GM18502 (cell line): ENCODE data around the gene DHRSX.
"Not testable (repeated sequence)": the region's sequence is repeated elsewhere in the genome, so short reads cannot be mapped to it uniquely, and the experiment has no call there.

Experiments
- ATAC-seq: cut with Tn5 transposase; IDR thresholded peaks from one replicate; pipeline ENCODE4 v1.9.1; 2021; ENCODE audit warnings: mild to moderate bottlenecking; ENCODE audit not compliant: unreplicated experiment, poor library complexity

DHRSX gene

GRCh38 chrX:2521092-2521926, 20.5 kb upstream of the DHRSX start:
- ATAC-seq = peak; percentile 85

- ATAC-seq = no peak
Observed at GRCh38 chrX:2520539-2520938, 19.8 kb upstream of the DHRSX start.

GRCh38 chrX:2519638-2520037, 18.9 kb upstream of the DHRSX start:
- not testable (repeated sequence) for ATAC-seq

GRCh38 chrX:2517055-2517454, 16.3 kb upstream of the DHRSX start:
- peak; percentile 12 for ATAC-seq

DNA sequence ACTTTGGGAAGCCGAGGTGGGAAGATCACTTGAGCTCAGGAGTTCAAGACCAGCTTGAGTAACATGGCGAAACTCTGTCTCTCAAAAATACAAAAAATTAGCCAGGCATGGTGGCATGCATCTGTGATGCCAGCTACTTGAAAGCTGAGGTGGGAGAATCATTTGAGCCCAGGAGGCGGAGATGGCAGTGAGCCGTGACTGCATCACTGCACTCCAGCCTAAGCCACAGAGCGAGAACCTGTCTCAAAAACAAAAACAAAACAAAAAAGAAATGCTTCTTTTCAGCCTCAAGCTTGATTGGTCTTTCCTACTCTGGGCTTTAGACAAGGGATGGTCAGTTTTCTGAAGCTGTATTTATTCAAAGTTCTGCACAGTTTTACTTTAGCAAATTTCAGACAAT, 15.8 kb upstream of the DHRSX start:
- peak; percentile 56 for ATAC-seq

GRCh38 chrX:2514131-2514530, 13.4 kb upstream of the DHRSX start:
- no peak for ATAC-seq

DNA sequence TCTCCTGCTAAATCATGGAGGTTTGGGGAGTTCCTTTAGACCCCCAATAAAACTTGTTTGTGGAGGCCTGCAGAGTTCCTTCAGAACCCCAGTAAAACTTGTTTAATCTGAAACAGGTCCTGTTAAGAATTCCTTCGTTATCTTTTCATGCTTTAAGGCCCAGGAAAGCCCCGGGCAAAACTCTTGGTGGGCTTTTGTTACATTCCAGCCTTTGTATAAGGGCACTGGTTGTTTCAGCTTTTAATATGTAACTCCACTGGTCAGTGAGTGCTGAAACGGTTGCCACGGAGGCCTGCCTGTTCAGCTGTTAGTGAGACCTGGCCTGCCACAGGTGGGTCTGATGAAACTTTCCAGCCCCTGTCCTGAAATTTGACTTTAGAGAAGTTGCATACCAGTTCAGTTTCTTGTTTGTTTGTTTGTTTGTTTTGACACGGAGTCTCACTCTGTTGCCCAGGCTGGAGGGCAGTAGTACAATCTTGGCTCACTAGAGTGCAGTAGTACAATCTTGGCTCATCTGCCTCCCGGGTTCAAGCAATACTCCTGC, 12.4 kb upstream of the DHRSX start:
- no peak for ATAC-seq

DNA sequence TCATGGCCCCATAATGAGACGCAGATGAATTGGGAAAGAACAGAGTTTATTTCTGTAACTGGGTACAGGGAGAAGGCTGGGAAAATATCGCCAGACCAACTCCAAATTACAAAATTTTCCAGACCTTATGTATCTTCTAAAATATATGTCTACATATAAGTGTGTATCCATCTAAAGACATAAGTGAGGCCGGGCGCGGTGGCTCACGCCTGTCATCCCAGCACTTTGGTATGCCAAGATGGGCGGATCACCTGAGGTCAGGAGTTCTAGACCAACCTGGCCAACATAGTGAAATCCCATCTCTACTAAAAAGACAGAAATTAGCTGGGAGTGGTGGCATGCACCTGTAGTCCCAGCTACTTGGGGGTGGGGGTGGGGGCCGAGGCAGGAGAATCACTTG, 11.7 kb upstream of the DHRSX start:
- no peak for ATAC-seq

GRCh38 chrX:2511326-2511725, 10.6 kb upstream of the DHRSX start:
- no peak for ATAC-seq

GRCh38 chrX:2508648-2509335, 8.0 kb upstream of the DHRSX start:
- ATAC-seq = no peak

DNA sequence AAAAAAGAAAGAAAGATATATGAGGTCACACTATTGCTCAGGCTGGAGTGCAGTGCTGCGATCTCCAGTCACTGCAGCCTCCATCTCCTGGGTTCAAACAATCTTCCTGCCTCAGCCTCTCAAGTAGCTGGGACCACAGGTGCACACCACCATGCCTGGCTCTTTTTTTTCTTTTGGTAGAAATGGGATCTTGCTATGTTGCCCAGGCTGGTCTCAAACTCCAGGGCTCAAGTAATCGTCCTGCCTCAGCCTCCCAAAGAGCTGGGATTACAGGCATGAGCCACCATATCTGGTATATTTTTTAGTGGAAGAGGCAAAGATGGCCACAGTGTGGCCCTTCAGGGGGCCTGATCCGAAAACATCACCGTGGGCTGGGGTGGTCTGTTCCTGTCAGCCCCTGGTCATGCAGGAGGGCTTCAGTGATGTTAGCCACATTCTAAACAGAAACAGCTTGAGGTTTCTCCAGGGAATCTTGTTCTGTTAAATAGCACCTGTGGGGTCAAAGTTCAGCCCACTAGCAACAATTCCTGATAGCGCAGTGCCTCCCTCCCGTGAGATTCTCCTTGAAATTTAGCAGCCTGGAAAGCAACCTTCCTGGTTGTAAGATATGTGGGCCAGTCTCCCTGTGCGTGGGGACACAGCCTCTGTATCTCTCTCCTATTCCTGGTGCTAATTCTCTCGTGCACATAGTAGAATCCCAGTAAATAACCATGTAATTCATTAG, 7.3 kb upstream of the DHRSX start:
- ATAC-seq = no peak

- ATAC-seq = no peak
Observed at GRCh38 chrX:2507196-2507595, 6.4 kb upstream of the DHRSX start.

GRCh38 chrX:2505341-2505740, 4.6 kb upstream of the DHRSX start:
- ATAC-seq = not testable (repeated sequence)

- no peak for ATAC-seq
Observed at GRCh38 chrX:2504706-2505332, 4.0 kb upstream of the DHRSX start.

GRCh38 chrX:2503591-2504500, 3.1 kb upstream of the DHRSX start:
- ATAC-seq = no peak

GRCh38 chrX:2502668-2503519, 2.1 kb upstream of the DHRSX start:
- no peak for ATAC-seq

DNA sequence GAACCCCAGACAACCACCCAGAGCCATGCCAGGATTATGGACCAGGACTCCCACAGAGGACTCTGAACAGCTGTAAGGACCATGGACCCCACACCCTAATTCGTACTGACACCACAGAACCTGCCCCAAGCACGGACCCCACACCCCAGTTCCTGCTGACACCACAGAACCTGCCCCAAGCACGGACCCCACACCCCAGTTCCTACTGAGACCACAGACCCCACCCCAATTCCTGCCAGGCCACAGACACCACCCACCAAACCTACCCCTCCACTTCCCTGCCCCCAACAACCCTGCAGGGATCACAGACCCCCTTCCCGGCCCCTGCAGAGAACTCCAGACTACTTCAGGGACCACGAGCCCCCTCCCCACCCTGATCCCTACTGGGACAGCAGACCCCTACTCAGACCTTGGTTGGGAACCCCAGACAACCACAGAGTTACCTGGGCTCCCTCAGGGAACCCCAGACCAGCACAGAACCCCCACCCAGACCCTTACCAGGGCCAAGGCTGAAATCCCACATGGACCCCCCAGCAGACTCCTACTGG, 1.4 kb upstream of the DHRSX start:
- no peak for ATAC-seq

DNA sequence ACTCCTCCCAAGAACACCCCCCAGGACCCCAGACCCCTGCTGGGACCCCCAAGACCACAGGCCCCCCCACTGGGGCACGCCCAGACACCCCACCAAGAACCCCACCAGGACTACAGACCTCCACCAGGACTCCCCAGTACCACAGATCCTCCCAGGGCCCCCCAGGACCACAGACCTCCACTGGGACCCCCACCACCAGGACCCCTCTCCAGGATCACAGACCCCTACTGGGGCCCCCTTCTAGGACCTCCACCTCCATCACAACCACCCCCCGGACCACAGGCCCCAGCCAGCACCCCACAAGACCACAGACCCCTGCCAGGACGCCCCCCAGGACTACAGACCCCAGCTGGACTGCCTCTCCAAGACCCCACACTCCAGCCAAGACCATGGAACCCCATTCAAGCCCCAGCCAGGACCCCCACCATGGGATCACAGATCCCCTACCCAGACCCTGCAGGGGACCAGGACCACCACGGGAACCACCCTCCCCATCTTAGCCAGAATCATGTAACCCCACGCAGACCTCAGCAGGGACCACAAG, 855 bp upstream of the DHRSX start:
- ATAC-seq = no peak
